H9 (cell line): ENCODE measurements around the gene KLLN. TPM values are rescaled to one million over a fixed set of nuclear protein-coding genes. Genes with fewer than 3 reads are reported as not detected.

Experiments
- DNase-seq: peaks from one replicate; pipeline ENCODE4 v3.0.0-alpha.2; 2017
- H2AFZ ChIP-seq: one replicate; pipeline ENCODE4 v1.6.1; 2013; ENCODE audit warnings: mild to moderate bottlenecking, low read length, control low read depth, moderate library complexity
- H2AK5ac ChIP-seq: 2 replicates; pipeline ENCODE4 v1.6.1; 2013; ENCODE audit warnings: low read length, control low read depth, mixed read lengths; ENCODE audit not compliant: insufficient read length
- H2BK120ac ChIP-seq: one replicate; pipeline ENCODE4 v1.6.1; 2013; ENCODE audit warnings: low read depth, mild to moderate bottlenecking, low read length, control low read depth, inconsistent platforms; ENCODE audit not compliant: poor library complexity, severe bottlenecking
- H2BK12ac ChIP-seq: 2 replicates; pipeline ENCODE4 v1.6.1; 2013; ENCODE audit warnings: low read length, control low read depth, mixed read lengths, low read depth; ENCODE audit not compliant: insufficient read length
- H2BK15ac ChIP-seq: 2 replicates; pipeline ENCODE4 v1.6.1; 2013; ENCODE audit warnings: low read depth, low read length, control low read depth
- H2BK20ac ChIP-seq: one replicate; pipeline ENCODE4 v1.6.1; 2013; ENCODE audit warnings: low read depth, mild to moderate bottlenecking, low read length, control low read depth, inconsistent platforms; ENCODE audit not compliant: poor library complexity, severe bottlenecking
- H2BK5ac ChIP-seq: 2 replicates; pipeline ENCODE4 v1.6.1; 2013; ENCODE audit warnings: low read length, control low read depth, mixed read lengths; ENCODE audit not compliant: insufficient read length
- H3K14ac ChIP-seq: 2 replicates; pipeline ENCODE4 v1.6.1; 2013; ENCODE audit warnings: low read length, control low read depth; ENCODE audit not compliant: insufficient read depth
- H3K18ac ChIP-seq: 2 replicates; pipeline ENCODE4 v1.6.1; 2013; ENCODE audit warnings: low read depth, mild to moderate bottlenecking, mixed read lengths, low read length, control low read depth; ENCODE audit not compliant: insufficient read length
- H3K23ac ChIP-seq: 2 replicates; pipeline ENCODE4 v1.6.1; 2013; ENCODE audit warnings: low read length, control low read depth, mixed read lengths, low read depth; ENCODE audit not compliant: insufficient read length
- H3K23me2 ChIP-seq: 2 replicates; pipeline ENCODE4 v1.6.1; 2013; ENCODE audit warnings: low read depth, mild to moderate bottlenecking, mixed read lengths, low read length, control low read depth; ENCODE audit not compliant: insufficient read length, poor library complexity, severe bottlenecking
- H3K27ac ChIP-seq: 2 replicates; pipeline ENCODE4 v1.5.1; 2013; ENCODE audit warnings: low read length, control low read depth, mixed read lengths, low read depth; ENCODE audit not compliant: insufficient read length
- H3K27me3 ChIP-seq: 2 replicates; pipeline ENCODE4 v1.6.1; 2013; ENCODE audit warnings: low read length, control low read depth, inconsistent platforms; ENCODE audit not compliant: insufficient read depth
- H3K4ac ChIP-seq: 2 replicates; pipeline ENCODE4 v1.6.1; 2013; ENCODE audit warnings: low read depth, mild to moderate bottlenecking, control low read depth, inconsistent platforms, low read length, moderate library complexity
- H3K4me1 ChIP-seq: 2 replicates; pipeline ENCODE4 v1.6.1; 2013; ENCODE audit warnings: low read length, control low read depth, inconsistent platforms; ENCODE audit not compliant: insufficient read depth
- H3K4me2 ChIP-seq: 2 replicates; pipeline ENCODE4 v1.6.1; 2013; ENCODE audit warnings: low read length, control low read depth, mixed read lengths; ENCODE audit not compliant: insufficient read length, insufficient read depth
- H3K56ac ChIP-seq: 2 replicates; pipeline ENCODE4 v1.6.1; 2013; ENCODE audit warnings: low read depth, mild to moderate bottlenecking, mixed read lengths, low read length, control low read depth; ENCODE audit not compliant: insufficient read length
- H3K79me1 ChIP-seq: 2 replicates; pipeline ENCODE4 v1.6.1; 2013; ENCODE audit warnings: low read depth, mild to moderate bottlenecking, moderate library complexity, low read length, control low read depth, inconsistent platforms; ENCODE audit not compliant: insufficient read depth, poor library complexity, severe bottlenecking
- H3K79me2 ChIP-seq: 2 replicates; pipeline ENCODE4 v1.6.1; 2013; ENCODE audit warnings: low read length, control low read depth, inconsistent platforms; ENCODE audit not compliant: insufficient read depth
- H3K9ac ChIP-seq: 2 replicates; pipeline ENCODE4 v1.6.1; 2013; ENCODE audit warnings: low read length, control low read depth, mixed read lengths; ENCODE audit not compliant: insufficient read length; ENCODE audit errors: extremely low read depth
- H3K9me3 ChIP-seq: one replicate; pipeline ENCODE4 v1.6.1; 2013; ENCODE audit warnings: low read depth, low read length, inconsistent platforms; ENCODE audit not compliant: control insufficient read depth
- H3T11ph ChIP-seq: one replicate; pipeline ENCODE4 v1.6.1; 2013; ENCODE audit warnings: mild to moderate bottlenecking, low read length, control low read depth, inconsistent platforms
- H4K20me1 ChIP-seq: one replicate; pipeline ENCODE4 v1.6.1; 2013; ENCODE audit not compliant: control insufficient read depth, insufficient read length, insufficient read depth
- H4K5ac ChIP-seq: 2 replicates; pipeline ENCODE4 v1.6.1; 2013; ENCODE audit warnings: low read depth, mild to moderate bottlenecking, mixed read lengths, low read length, control low read depth; ENCODE audit not compliant: insufficient read length
- H4K8ac ChIP-seq: replicated peaks from 2 replicates; pipeline ENCODE4 v1.6.1; 2013; ENCODE audit warnings: low read length, control low read depth, mixed read lengths, low read depth; ENCODE audit not compliant: insufficient read length
- H4K91ac ChIP-seq: 2 replicates; pipeline ENCODE4 v1.6.1; 2013; ENCODE audit warnings: low read depth, mild to moderate bottlenecking, moderate library complexity, mixed read lengths, low read length, control low read depth; ENCODE audit not compliant: insufficient read length
- H3K27ac Mint-ChIP-seq, 3 experiments: 2 replicates in 2 of 3; 3 replicates in 1 of 3; pipeline ENCODE4 v1.8.0; 2020 to 2021; ENCODE audit warnings: mixed read lengths in 3 of 3, mild to moderate bottlenecking in 1 of 3, moderate library complexity in 1 of 3
- H3K27me3 Mint-ChIP-seq: 2 replicates; pipeline ENCODE4 v1.8.0; 2021; ENCODE audit warnings: low read depth, mild to moderate bottlenecking, moderate library complexity, mixed read lengths
- H3K36me3 Mint-ChIP-seq, 3 experiments: 2 replicates in 2 of 3; 3 replicates in 1 of 3; pipeline ENCODE4 v1.8.0; 2020 to 2021; ENCODE audit warnings: low read depth in 3 of 3, mixed read lengths in 3 of 3; ENCODE audit not compliant: insufficient read depth in 1 of 3
- H3K4me1 Mint-ChIP-seq, 2 experiments: 2 replicates each; pipeline ENCODE4 v1.8.0; 2020; ENCODE audit warnings: mixed read lengths in 2 of 2
- H3K4me3 Mint-ChIP-seq, 2 experiments: 2 replicates in 1 of 2; 3 replicates in 1 of 2; pipeline ENCODE4 v1.8.0; 2020 to 2021; ENCODE audit warnings: mild to moderate bottlenecking in 2 of 2, mixed read lengths in 2 of 2, moderate library complexity in 1 of 2
- H3K9me3 Mint-ChIP-seq, 2 experiments: 2 replicates in 1 of 2; 3 replicates in 1 of 2; pipeline ENCODE4 v1.8.0; 2020; ENCODE audit warnings: mild to moderate bottlenecking in 2 of 2, mixed read lengths in 2 of 2, moderate library complexity in 1 of 2
- CTCF ChIP-seq: fragments of 200-600 bp; sonication (generic); conservative IDR thresholded peaks from 3 replicates; pipeline ENCODE4 v1.8.0; 2021; ENCODE audit warnings: antibody characterized with exemption, mild to moderate bottlenecking
- WGBS: extraction: QIAGEN DNeasy Blood & Tissue Kit; methylation state at CpG from one replicate; pipeline ENCODE4 v1.1.7; 2013; ENCODE audit warnings: missing lambda C conversion rate, low lambda C conversion rate, mixed read lengths; ENCODE audit not compliant: insufficient read length; ENCODE audit errors: extremely low coverage; 5-methylcytosine and 5-hydroxymethylcytosine counted together
- total RNA-seq: library from RNA; stranded (reverse); gene quantifications from 2 replicates; pipeline ENCODE4 v1.2.1, GENCODE V29; 2021

The KLLN gene
- total RNA-seq, 1 experiment from 2014 or later: 0.79 TPM

- no peaks in the 10 kb centered on the region; the same call in 1 of the 2 replicates for H3K27me3 Mint-ChIP-seq
- Histone ChIP-seq H4K5ac (no peak overlapping the region), H3K56ac (no peak overlapping the region), H4K91ac (no peak overlapping the region), H3K23me2 (no peaks in the 10 kb centered on the region), H3K27me3 (no peaks in the 10 kb centered on the region), H4K20me1 (no peaks in the 10 kb centered on the region), H3K18ac (no peak overlapping the region), H4K8ac (no peak overlapping the region), H2BK120ac (no peak overlapping the region), H3K4ac (no peak overlapping the region), H3K9me3 (no peaks in the 10 kb centered on the region), H2BK20ac (no peak overlapping the region), H3K14ac (no peak overlapping the region), H3T11ph (no peak overlapping the region), H3K9ac (no peak overlapping the region), H3K27ac (no peak overlapping the region), H2BK15ac (no peak overlapping the region), H3K4me1 (no peaks in the 10 kb centered on the region), H3K79me2 (no peaks in the 10 kb centered on the region), H3K4me2 (no peak overlapping the region), H2BK12ac (no peak overlapping the region), H3K23ac (no peak overlapping the region), H3K79me1 (no peaks in the 10 kb centered on the region), H2AK5ac (no peak overlapping the region), H2BK5ac (no peak overlapping the region), H2AFZ (no peak overlapping the region)
- TF ChIP-seq CTCF: no peak
- H3K9me3 Mint-ChIP-seq: no peaks in the 10 kb centered on the region
- peaks cover 3 to 6% of the 10 kb centered on the region in 2 experiments; a peak in 3 of 4 replicates for H3K4me1 Mint-ChIP-seq
- H3K36me3 Mint-ChIP-seq: no peaks in the 10 kb centered on the region; a peak in 1 of 7 replicates
- H3K27ac Mint-ChIP-seq: no peak overlapping the region
- DNase-seq: no peak
- WGBS: no CpG with 5 or more reads among the region's 3 CpGs
- no peak overlapping the region for H3K4me3 Mint-ChIP-seq
Observed at GRCh38 chr10:87841186-87841585, 22.1 kb downstream of the KLLN start.
